Uterus (tissue), 2 donors: ENCODE data around the gene ZNF518B.

Experiments used
- POLR2A ChIP-seq, 2 donors: fragments of 450-650 bp; IDR thresholded peaks; one replicate each; pipeline ENCODE4 v1.6.1; 2016; ENCODE audit warnings: antibody characterized with exemption in 2 of 2, mild to moderate bottlenecking in 1 of 2, moderate library complexity in 1 of 2
- TF ChIP-seq, protein P1 (sequence below), 4 experiments: fragments of 200-600 bp in 2 of 4; fragments of 450-650 bp in 2 of 4; sonication (generic) in 2 of 4; IDR thresholded peaks; one replicate each; pipeline ENCODE4 v1.5.1; 2016 to 2019; ENCODE audit warnings: antibody characterized with exemption in 4 of 4, mild to moderate bottlenecking in 2 of 4, moderate library complexity in 1 of 4

DNA sequence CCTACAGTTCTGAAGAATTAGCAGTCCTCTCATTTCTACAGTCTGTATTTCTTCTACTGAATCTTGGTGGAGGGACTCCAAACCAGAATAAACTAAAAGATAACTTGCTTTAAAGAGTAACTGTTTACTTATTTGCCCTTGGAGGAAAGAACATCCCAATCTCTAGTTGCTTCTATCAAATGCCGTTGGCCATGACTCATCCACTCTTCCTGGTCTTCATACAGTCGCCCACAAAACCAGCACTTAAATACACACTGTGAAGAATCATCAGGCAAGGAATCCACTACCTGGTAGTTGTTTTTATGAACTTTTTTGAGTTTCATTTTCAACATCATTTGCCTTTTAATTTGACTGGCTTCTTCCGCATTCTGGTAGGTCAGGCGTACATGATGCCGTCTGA, 14.2 kb downstream of the ZNF518B start:
- TF ChIP-seq, protein P1, sequence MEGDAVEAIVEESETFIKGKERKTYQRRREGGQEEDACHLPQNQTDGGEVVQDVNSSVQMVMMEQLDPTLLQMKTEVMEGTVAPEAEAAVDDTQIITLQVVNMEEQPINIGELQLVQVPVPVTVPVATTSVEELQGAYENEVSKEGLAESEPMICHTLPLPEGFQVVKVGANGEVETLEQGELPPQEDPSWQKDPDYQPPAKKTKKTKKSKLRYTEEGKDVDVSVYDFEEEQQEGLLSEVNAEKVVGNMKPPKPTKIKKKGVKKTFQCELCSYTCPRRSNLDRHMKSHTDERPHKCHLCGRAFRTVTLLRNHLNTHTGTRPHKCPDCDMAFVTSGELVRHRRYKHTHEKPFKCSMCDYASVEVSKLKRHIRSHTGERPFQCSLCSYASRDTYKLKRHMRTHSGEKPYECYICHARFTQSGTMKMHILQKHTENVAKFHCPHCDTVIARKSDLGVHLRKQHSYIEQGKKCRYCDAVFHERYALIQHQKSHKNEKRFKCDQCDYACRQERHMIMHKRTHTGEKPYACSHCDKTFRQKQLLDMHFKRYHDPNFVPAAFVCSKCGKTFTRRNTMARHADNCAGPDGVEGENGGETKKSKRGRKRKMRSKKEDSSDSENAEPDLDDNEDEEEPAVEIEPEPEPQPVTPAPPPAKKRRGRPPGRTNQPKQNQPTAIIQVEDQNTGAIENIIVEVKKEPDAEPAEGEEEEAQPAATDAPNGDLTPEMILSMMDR (IDR thresholded peaks at IDR 0.05): no peak
- no peak for TF ChIP-seq POLR2A (IDR thresholded peaks at IDR 0.05)
